Keratinocyte (primary cell): Measurements from ENCODE around the gene DFFB. TPM values are rescaled to one million over a fixed set of nuclear protein-coding genes. Genes with fewer than 3 reads are reported as not detected.

Source experiments
- DNase-seq: peaks from one replicate; pipeline ENCODE4 v3.0.0-alpha.2; 2011; ENCODE audit warnings: low read depth, missing footprints, low spot score
- FAIRE-seq: peaks from 2 replicates; lab custom pipeline; 2011; peaks lifted over from hg19 to GRCh38; lab: Jason Lieb, UNC
- H2AFZ ChIP-seq: 2 replicates; pipeline ENCODE4 v1.6.0; 2012; ENCODE audit warnings: low read length, control low read depth, inconsistent platforms; ENCODE audit not compliant: control insufficient read depth
- H3K27ac ChIP-seq: 2 replicates; pipeline ENCODE4 v1.5.1; 2011; ENCODE audit warnings: low read length; ENCODE audit not compliant: control insufficient read depth, insufficient read depth
- H3K27me3 ChIP-seq: 3 replicates; pipeline ENCODE4 v1.6.0; 2011; ENCODE audit warnings: low read length; ENCODE audit not compliant: control insufficient read depth, insufficient read depth; ENCODE audit errors: extremely low read depth
- H3K36me3 ChIP-seq, 2 experiments: 2 replicates in 1 of 2; 3 replicates in 1 of 2; pipeline ENCODE4 v1.5.1; 2011; ENCODE audit warnings: low read length in 2 of 2, mild to moderate bottlenecking in 1 of 2; ENCODE audit not compliant: control insufficient read depth in 2 of 2, insufficient read depth in 2 of 2; ENCODE audit errors: extremely low read depth in 1 of 2
- H3K4me1 ChIP-seq: 3 replicates; pipeline ENCODE4 v1.5.1; 2011; ENCODE audit warnings: low read length; ENCODE audit not compliant: control insufficient read depth, insufficient read depth; ENCODE audit errors: extremely low read depth
- H3K4me2 ChIP-seq: 3 replicates; pipeline ENCODE4 v1.6.0; 2011; ENCODE audit warnings: low read depth, low read length; ENCODE audit not compliant: control insufficient read depth, insufficient read depth; ENCODE audit errors: extremely low read depth
- H3K4me3 ChIP-seq, 3 experiments: fragments of 200-600 bp in 1 of 3; sonication (generic) in 1 of 3; 2 replicates in 2 of 3; 3 replicates in 1 of 3; pipeline ENCODE4 v1.5.1; 2011 to 2016; ENCODE audit warnings: low read length in 3 of 3, mild to moderate bottlenecking in 3 of 3, control low read depth in 2 of 3, inconsistent platforms in 1 of 3, low read depth in 1 of 3, mixed read lengths in 1 of 3, mixed run types in 1 of 3, moderate library complexity in 1 of 3; ENCODE audit not compliant: control insufficient read depth in 2 of 3, insufficient read depth in 2 of 3; ENCODE audit errors: extremely low read depth in 1 of 3
- H3K79me2 ChIP-seq: 2 replicates; pipeline ENCODE4 v1.6.0; 2012; ENCODE audit warnings: low read length; ENCODE audit not compliant: control insufficient read depth, insufficient read depth
- H3K9ac ChIP-seq: 3 replicates; pipeline ENCODE4 v1.6.0; 2011; ENCODE audit warnings: low read length; ENCODE audit not compliant: control insufficient read depth, insufficient read depth; ENCODE audit errors: extremely low read depth
- H3K9me1 ChIP-seq: 3 replicates; pipeline ENCODE4 v1.6.0; 2011; ENCODE audit warnings: low read length; ENCODE audit not compliant: control insufficient read depth, insufficient read depth; ENCODE audit errors: extremely low read depth
- H3K9me3 ChIP-seq: 2 replicates; pipeline ENCODE4 v1.5.1; 2012; ENCODE audit warnings: low read depth, low read length; ENCODE audit not compliant: control insufficient read depth
- H4K20me1 ChIP-seq: 3 replicates; pipeline ENCODE4 v1.6.0; 2011; ENCODE audit warnings: low read length; ENCODE audit not compliant: control insufficient read depth, insufficient read depth; ENCODE audit errors: extremely low read depth
- EZH2 ChIP-seq: IDR thresholded peaks from one replicate; pipeline ENCODE4 v1.6.1; 2012; ENCODE audit warnings: inconsistent platforms, mild to moderate bottlenecking, low read length, moderate library complexity
- dilution Hi-C: fragments of 300-500 bp; cut with MboI; formaldehyde crosslinking; loops from one replicate; pipeline ENCODE4 v1.7.0; 2020; ENCODE audit warnings: low sequenced_read_pairs; ENCODE audit not compliant: extremely low pct_ligation_motif_present
- polyA plus RNA-seq, 5 experiments: library from polyadenylated mRNA; depleted of rRNA in 3 of 5; stranded (reverse) in 3 of 5; stranded (forward) in 1 of 5; unstranded in 1 of 5; fragments of >200 nt; gene quantifications; 1 replicate in 1 of 5; 2 replicates in 3 of 5; 3 replicates in 1 of 5; pipeline versions ENCODE4 v1.2.1 to v1.2.3, GENCODE V29; 2011 to 2012; ENCODE audit warnings: missing spikeins in 2 of 5, low read depth in 1 of 5, low replicate concordance in 1 of 5
- TF ChIP-seq, protein P1 (sequence below), 3 experiments: IDR thresholded peaks in 1 of 3; conservative IDR thresholded peaks in 1 of 3; optimal IDR thresholded peaks in 1 of 3; 2 replicates in 2 of 3; 3 replicates in 1 of 3; pipeline versions ENCODE3 to v1.5.1; 2011; ENCODE audit warnings: low read length in 3 of 3, mild to moderate bottlenecking in 3 of 3, moderate library complexity in 2 of 3, control low read depth in 1 of 3, inconsistent platforms in 1 of 3; ENCODE audit not compliant: insufficient read depth in 2 of 3; ENCODE audit errors: extremely low read depth in 1 of 3

The DFFB gene
- polyA plus RNA-seq, 1 donor (not counting 4 experiments of a cell fraction or from before 2014, with no cell fraction given), result 5.2 TPM

- dilution Hi-C loops, result no loop called here
- Histone ChIP-seq H3K4me1 (no peaks in the 10 kb centered on the region), H3K9ac (no peak overlapping the region), H3K4me3 (no peak overlapping the region), H3K27ac (no peak overlapping the region), H2AFZ (no peak overlapping the region), H3K79me2 (no peaks in the 10 kb centered on the region), H3K4me2 (no peak overlapping the region), H3K9me1 (no peaks in the 10 kb centered on the region), H3K9me3 (no peaks in the 10 kb centered on the region), H3K27me3 (no peaks in the 10 kb centered on the region), H4K20me1 (no peaks in the 10 kb centered on the region), H3K36me3 (no peaks in the 10 kb centered on the region)
- DNase-seq, result no peak
- FAIRE-seq, result no peak
- TF ChIP-seq, protein P1, sequence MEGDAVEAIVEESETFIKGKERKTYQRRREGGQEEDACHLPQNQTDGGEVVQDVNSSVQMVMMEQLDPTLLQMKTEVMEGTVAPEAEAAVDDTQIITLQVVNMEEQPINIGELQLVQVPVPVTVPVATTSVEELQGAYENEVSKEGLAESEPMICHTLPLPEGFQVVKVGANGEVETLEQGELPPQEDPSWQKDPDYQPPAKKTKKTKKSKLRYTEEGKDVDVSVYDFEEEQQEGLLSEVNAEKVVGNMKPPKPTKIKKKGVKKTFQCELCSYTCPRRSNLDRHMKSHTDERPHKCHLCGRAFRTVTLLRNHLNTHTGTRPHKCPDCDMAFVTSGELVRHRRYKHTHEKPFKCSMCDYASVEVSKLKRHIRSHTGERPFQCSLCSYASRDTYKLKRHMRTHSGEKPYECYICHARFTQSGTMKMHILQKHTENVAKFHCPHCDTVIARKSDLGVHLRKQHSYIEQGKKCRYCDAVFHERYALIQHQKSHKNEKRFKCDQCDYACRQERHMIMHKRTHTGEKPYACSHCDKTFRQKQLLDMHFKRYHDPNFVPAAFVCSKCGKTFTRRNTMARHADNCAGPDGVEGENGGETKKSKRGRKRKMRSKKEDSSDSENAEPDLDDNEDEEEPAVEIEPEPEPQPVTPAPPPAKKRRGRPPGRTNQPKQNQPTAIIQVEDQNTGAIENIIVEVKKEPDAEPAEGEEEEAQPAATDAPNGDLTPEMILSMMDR (optimal IDR thresholded peaks at IDR 0.05 in 1 of 3, IDR thresholded peaks at IDR 0.05 in 1 of 3, conservative IDR thresholded peaks at IDR 0.05 in 1 of 3; ENCODE audit: extremely low read depth in 1 of 3, insufficient read depth in 2 of 3, low read length in 3 of 3), result no peak
- no peak for TF ChIP-seq EZH2
Observed at GRCh38 chr1:3922201-3922725, 65.0 kb downstream of the DFFB start.

- TF ChIP-seq EZH2, result no peak
- TF ChIP-seq, protein P1 (optimal IDR thresholded peaks at IDR 0.05 in 1 of 3, IDR thresholded peaks at IDR 0.05 in 1 of 3, conservative IDR thresholded peaks at IDR 0.05 in 1 of 3; ENCODE audit: extremely low read depth in 1 of 3, insufficient read depth in 2 of 3, low read length in 3 of 3), result no peak
- no peak for FAIRE-seq
- Histone ChIP-seq H3K36me3 (no peaks in the 10 kb centered on the region), H3K9me3 (no peaks in the 10 kb centered on the region), H3K9ac (no peak overlapping the region), H3K79me2 (no peaks in the 10 kb centered on the region), H3K9me1 (no peaks in the 10 kb centered on the region), H2AFZ (no peak overlapping the region), H3K27me3 (no peaks in the 10 kb centered on the region), H3K27ac (no peak overlapping the region), H3K4me3 (no peak overlapping the region), H4K20me1 (no peaks in the 10 kb centered on the region), H3K4me2 (no peak overlapping the region), H3K4me1 (no peaks in the 10 kb centered on the region)
- dilution Hi-C loops, result no loop called here
- no peak for DNase-seq
Observed at GRCh38 chr1:3922851-3923250, 65.6 kb downstream of the DFFB start.
